Measurements from ENCODE around the gene NFKBIB.
A peak's percentile ranks its signal among the peaks of the same experiment; 100 is the strongest.

NFKBIB gene

GRCh38 chr19:38952395-38953165 is 52.8 kb downstream of the NFKBIB start:
- Histone ChIP-seq H3K36me3 (ENCODE audit: control insufficient read depth, low read length) (no peaks in the 10 kb centered on the region), H3K4me3 (ENCODE audit: low read length) (no peak overlapping the region), H3K9me2 (replicated peaks; ENCODE audit: control insufficient read depth, low read length) (no peaks in the 10 kb centered on the region), H3K9me3 (ENCODE audit: control insufficient read depth, insufficient read depth, low read length) (no peaks in the 10 kb centered on the region), H3K27ac (ENCODE audit: low read depth, low read length) (no peak overlapping the region), H3K27me3 (ENCODE audit: control insufficient read depth, low read length) (peaks cover 10% of the 10 kb centered on the region; the same call in 1 of the 2 replicates), H3K79me2 (ENCODE audit: control insufficient read depth, low read length) (no peaks in the 10 kb centered on the region), H3K4me2 (ENCODE audit: low read length) (0 out of 2 replicates have a peak overlapping the region, but pooled peaks have one; percentile 22), H3F3A (ENCODE audit: control insufficient read depth, insufficient read depth) (no peaks in the 10 kb centered on the region), H4K20me1 (ENCODE audit: control insufficient read depth, insufficient read depth, low read depth, low read length) (no peaks in the 10 kb centered on the region), H3K4me1 (ENCODE audit: control insufficient read depth, low read length) (no peaks in the 10 kb centered on the region)
- TF ChIP-seq CTCF (IDR thresholded peaks at IDR 0.05; ENCODE audit: low read depth, low read length, poor library complexity, severe bottlenecking) (peak; percentile 55), EZH2phosphoT487 (IDR thresholded peaks at IDR 0.05; ENCODE audit: borderline replicate concordance, low read length) (no peak)

GRCh38 chr19:38953677-38954076 is 53.9 kb downstream of the NFKBIB start:
- Histone ChIP-seq H3K4me1 (ENCODE audit: control insufficient read depth, low read length) (no peaks in the 10 kb centered on the region), H3K4me2 (ENCODE audit: low read length) (no peak overlapping the region), H4K20me1 (ENCODE audit: control insufficient read depth, insufficient read depth, low read depth, low read length) (no peaks in the 10 kb centered on the region), H3K36me3 (ENCODE audit: control insufficient read depth, low read length) (no peaks in the 10 kb centered on the region), H3K9me3 (ENCODE audit: control insufficient read depth, insufficient read depth, low read length) (no peaks in the 10 kb centered on the region), H3K27ac (ENCODE audit: low read depth, low read length) (no peak overlapping the region), H3K79me2 (ENCODE audit: control insufficient read depth, low read length) (no peaks in the 10 kb centered on the region), H3K27me3 (ENCODE audit: control insufficient read depth, low read length) (peaks cover 10% of the 10 kb centered on the region; the same call in 1 of the 2 replicates), H3K9me2 (replicated peaks; ENCODE audit: control insufficient read depth, low read length) (no peaks in the 10 kb centered on the region), H3F3A (ENCODE audit: control insufficient read depth, insufficient read depth) (no peaks in the 10 kb centered on the region), H3K4me3 (ENCODE audit: low read length) (no peak overlapping the region)
- no peak for TF ChIP-seq EZH2phosphoT487 (IDR thresholded peaks at IDR 0.05; ENCODE audit: borderline replicate concordance, low read length)
- no peak for TF ChIP-seq CTCF (IDR thresholded peaks at IDR 0.05; ENCODE audit: low read depth, low read length, poor library complexity, severe bottlenecking)

- Histone ChIP-seq H3K4me3 (ENCODE audit: low read length) (no peak overlapping the region), H4K20me1 (ENCODE audit: control insufficient read depth, insufficient read depth, low read depth, low read length) (no peaks in the 10 kb centered on the region), H3K9me3 (ENCODE audit: control insufficient read depth, insufficient read depth, low read length) (no peaks in the 10 kb centered on the region), H3K27me3 (ENCODE audit: control insufficient read depth, low read length) (peaks cover 10% of the 10 kb centered on the region; the same call in 1 of the 2 replicates), H3K4me2 (ENCODE audit: low read length) (no peak overlapping the region), H3K27ac (ENCODE audit: low read depth, low read length) (no peak overlapping the region), H3K9me2 (replicated peaks; ENCODE audit: control insufficient read depth, low read length) (no peaks in the 10 kb centered on the region), H3K36me3 (ENCODE audit: control insufficient read depth, low read length) (no peaks in the 10 kb centered on the region), H3F3A (ENCODE audit: control insufficient read depth, insufficient read depth) (no peaks in the 10 kb centered on the region), H3K4me1 (ENCODE audit: control insufficient read depth, low read length) (no peaks in the 10 kb centered on the region), H3K79me2 (ENCODE audit: control insufficient read depth, low read length) (no peaks in the 10 kb centered on the region)
- TF ChIP-seq CTCF (IDR thresholded peaks at IDR 0.05; ENCODE audit: low read depth, low read length, poor library complexity, severe bottlenecking): no peak
- no peak for TF ChIP-seq EZH2phosphoT487 (IDR thresholded peaks at IDR 0.05; ENCODE audit: borderline replicate concordance, low read length)
Observed at GRCh38 chr19:38956264-38956663, 56.5 kb downstream of the NFKBIB start.

All from DOHH2 (cell line).